ENCODE results near the gene ELMO2.
"Not testable (repeated sequence)": the region's sequence is repeated elsewhere in the genome, so short reads cannot be mapped to it uniquely, and the experiment has no call there.

Gene ELMO2

GRCh38 chr20:46394872-46395760, 11.3 kb downstream of the ELMO2 start:
- Mint-ChIP-seq H3K9me3 (no peaks in the 10 kb centered on the region), H3K4me1 (peaks cover 19% of the 10 kb centered on the region), H3K27me3 (ENCODE audit: low read depth, poor library complexity) (no peaks in the 10 kb centered on the region), H3K36me3 (ENCODE audit: low read depth) (peaks cover 40% of the 10 kb centered on the region), H3K4me3 (no peak overlapping the region), H3K27ac (no peak overlapping the region)
- DNase-seq = no peak
- no peak for TF ChIP-seq CTCF (IDR thresholded peaks at IDR 0.05)

DNA sequence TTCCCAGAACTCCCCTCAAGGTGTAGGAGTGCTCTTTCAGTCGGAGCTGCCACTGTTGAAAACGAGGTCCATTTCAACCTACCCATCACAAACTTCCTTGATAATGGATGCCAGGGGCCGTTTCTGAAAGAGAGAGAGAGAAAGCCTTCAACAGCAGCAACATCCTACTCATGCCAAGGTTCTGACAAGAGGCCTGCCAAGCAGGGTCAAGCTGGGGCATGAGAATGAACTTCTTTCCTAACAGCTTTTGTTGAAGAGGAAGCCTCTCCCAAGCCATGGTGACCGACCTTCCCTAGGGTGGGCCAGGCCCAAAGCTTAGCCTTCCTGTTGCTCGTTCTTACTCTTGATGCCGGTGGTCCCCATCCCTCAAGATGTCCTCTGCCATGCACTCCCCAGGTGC, 12.4 kb downstream of the ELMO2 start:
- Mint-ChIP-seq H3K27me3 (ENCODE audit: low read depth, poor library complexity) (no peaks in the 10 kb centered on the region), H3K36me3 (ENCODE audit: low read depth) (peaks cover 42% of the 10 kb centered on the region), H3K9me3 (no peaks in the 10 kb centered on the region), H3K4me1 (peaks cover 19% of the 10 kb centered on the region), H3K27ac (no peak overlapping the region), H3K4me3 (no peak overlapping the region)
- DNase-seq = no peak
- no peak for TF ChIP-seq CTCF (IDR thresholded peaks at IDR 0.05)

DNA sequence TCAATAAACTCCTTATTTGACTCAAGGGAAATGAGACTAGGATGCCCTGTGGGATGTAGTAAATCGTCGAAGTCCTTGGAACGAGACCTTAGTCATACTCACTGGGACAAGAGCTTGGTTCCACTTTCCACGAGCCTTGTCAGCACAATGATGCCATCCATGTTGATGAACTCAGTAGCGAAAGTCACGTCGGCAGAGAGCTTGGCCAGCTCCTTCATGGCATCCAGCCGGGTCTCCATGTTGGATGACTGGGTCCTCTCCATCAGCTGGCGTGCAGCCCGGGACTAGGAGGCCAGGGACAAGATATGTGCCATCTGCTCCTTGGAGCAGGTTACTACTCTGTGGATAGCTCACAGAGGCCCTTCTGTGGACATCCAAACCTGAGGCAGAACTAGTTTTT, 17.5 kb downstream of the ELMO2 start:
- TF ChIP-seq CTCF (IDR thresholded peaks at IDR 0.05) = no peak

GRCh38 chr20:46388201-46388836, 18.1 kb downstream of the ELMO2 start:
- TF ChIP-seq CTCF (IDR thresholded peaks at IDR 0.05) = no peak
- peaks cover 65% of the 10 kb centered on the region for H3K36me3 Mint-ChIP-seq (ENCODE audit: low read depth)
- H3K27ac Mint-ChIP-seq = no peak overlapping the region

More for the DNA sequence above, 17.5 kb downstream of the ELMO2 start:
- Mint-ChIP-seq H3K4me1 (no peaks in the 10 kb centered on the region), H3K36me3 (ENCODE audit: low read depth) (peaks cover 61% of the 10 kb centered on the region), H3K4me3 (no peak overlapping the region), H3K9me3 (no peaks in the 10 kb centered on the region), H3K27ac (no peak overlapping the region), H3K27me3 (ENCODE audit: low read depth, poor library complexity) (no peaks in the 10 kb centered on the region)
- DNase-seq = no peak

GRCh38 chr20:46387054-46387453, 19.4 kb downstream of the ELMO2 start:
- not testable (repeated sequence) for H3K4me3 Mint-ChIP-seq; H3K4me1 Mint-ChIP-seq; H3K27me3 Mint-ChIP-seq (ENCODE audit: low read depth, poor library complexity); H3K9me3 Mint-ChIP-seq; DNase-seq
- Mint-ChIP-seq H3K36me3 (ENCODE audit: low read depth) (peaks cover 62% of the 10 kb centered on the region), H3K27ac (peak overlapping the region; percentile 34)

More at GRCh38 chr20:46388201-46388836, 18.1 kb downstream of the ELMO2 start:
- no peak overlapping the region for H3K4me3 Mint-ChIP-seq
- H3K9me3 Mint-ChIP-seq = no peaks in the 10 kb centered on the region
- no peaks in the 10 kb centered on the region for H3K27me3 Mint-ChIP-seq (ENCODE audit: low read depth, poor library complexity)
- H3K4me1 Mint-ChIP-seq = no peaks in the 10 kb centered on the region
- DNase-seq = no peak

GRCh38 chr20:46378412-46379009, 27.9 kb downstream of the ELMO2 start:
- DNase-seq = no peak
- Mint-ChIP-seq H3K9me3 (no peaks in the 10 kb centered on the region), H3K4me3 (no peak overlapping the region), H3K4me1 (no peaks in the 10 kb centered on the region), H3K36me3 (ENCODE audit: low read depth) (peaks cover 46% of the 10 kb centered on the region), H3K27ac (no peak overlapping the region), H3K27me3 (ENCODE audit: low read depth, poor library complexity) (no peaks in the 10 kb centered on the region)
- TF ChIP-seq CTCF (IDR thresholded peaks at IDR 0.05) = no peak

Measured in nephron progenitor cell (in vitro differentiated cells).